K562 (cell line): Measurements from ENCODE around the gene C1orf87. TPM values are rescaled to one million over a fixed set of nuclear protein-coding genes. Genes with fewer than 3 reads are reported as not detected.
"Not testable (repeated sequence)": the region's sequence is repeated elsewhere in the genome, so short reads cannot be mapped to it uniquely, and the experiment has no call there.

ENCODE experiments used
- ATAC-seq: fragments of 200-7000 bp; cut with Tn5 transposase; 3 replicates; pipeline ENCODE4 v1.9.1; 2020; ENCODE audit warnings: moderate library complexity
- BruUV-seq: library from RNA; stranded (reverse); fragments of 400-500 nt; replicated peaks from 2 replicates; lab custom pipeline; 2021; lab: Mats Ljungman, UMichigan
- CTCF ChIA-PET: fragments of 300-600 bp; formaldehyde crosslinking; extraction: SDS; loops from one replicate; lab custom pipeline; 2021; ENCODE audit warnings: low intra/inter-chr PET ratio; lab: Yijun Ruan, JAX
- POLR2A ChIA-PET: fragments of 300-600, 350-650 bp; sonication (Branson Sonifier 250); formaldehyde crosslinking; extraction: SDS; loops from one replicate; lab custom pipeline; 2021; ENCODE audit warnings: antibody characterized with exemption, inconsistent platforms; lab: Yijun Ruan, JAX
- DNase-seq, 4 experiments: peaks; one replicate each; pipeline versions ENCODE4 v3.0.0 to v3.0.0-alpha.2; 2011 to 2018; ENCODE audit warnings: low spot score in 3 of 4, mixed read lengths in 3 of 4; ENCODE audit errors: extremely low read depth in 1 of 4
- FAIRE-seq: peaks from 2 replicates; lab custom pipeline; 2011; peaks lifted over from hg19 to GRCh38; lab: Jason Lieb, UNC
- H2AFZ ChIP-seq: 2 replicates; pipeline ENCODE4 v1.6.0; 2011; ENCODE audit warnings: low read depth, low read length, control low read depth, inconsistent platforms
- H3K27ac ChIP-seq: fragments of 200-600 bp; 3 replicates; pipeline ENCODE4 v1.8.0; 2011; ENCODE audit warnings: low read depth, mild to moderate bottlenecking, control low read depth, inconsistent platforms, low read length, moderate library complexity, mixed read lengths; ENCODE audit errors: extremely low read depth
- H3K27me3 ChIP-seq, 2 experiments: fragments of 300-600 bp in 1 of 2; 2 replicates in 1 of 2; 3 replicates in 1 of 2; pipeline versions ENCODE4 v1.6.0 to v1.8.0; 2011; ENCODE audit warnings: inconsistent platforms in 2 of 2, low read length in 2 of 2, mild to moderate bottlenecking in 1 of 2, mixed read lengths in 1 of 2, moderate library complexity in 1 of 2; ENCODE audit not compliant: control insufficient read depth in 2 of 2, insufficient read depth in 2 of 2
- H3K36me3 ChIP-seq: fragments of 300-600 bp; 3 replicates; pipeline ENCODE4 v1.8.0; 2011; ENCODE audit warnings: mild to moderate bottlenecking, low read length, inconsistent platforms; ENCODE audit not compliant: control insufficient read depth, insufficient read depth
- H3K4me1 ChIP-seq, 2 experiments: fragments of 200-600 bp in 1 of 2; replicated peaks in 1 of 2; 2 replicates in 1 of 2; 3 replicates in 1 of 2; pipeline versions ENCODE4 v1.5.1 to v1.8.0; 2011; ENCODE audit warnings: inconsistent platforms in 2 of 2, low read length in 2 of 2, mild to moderate bottlenecking in 1 of 2, mixed read lengths in 1 of 2, moderate library complexity in 1 of 2; ENCODE audit not compliant: control insufficient read depth in 2 of 2, insufficient read depth in 2 of 2
- H3K4me2 ChIP-seq: 2 replicates; pipeline ENCODE4 v1.6.1; 2011; ENCODE audit warnings: low read length, control low read depth, inconsistent platforms, mixed read lengths; ENCODE audit not compliant: insufficient read depth
- H3K4me3 ChIP-seq: fragments of 200-600 bp; sonication (generic), shearing (Covaris generic); 2 replicates; pipeline ENCODE4 v1.5.1; 2016; ENCODE audit warnings: control low read depth, inconsistent platforms
- H3K79me2 ChIP-seq: fragments of 200-600 bp; 3 replicates; pipeline ENCODE4 v1.8.0; 2011; ENCODE audit warnings: low read length, inconsistent platforms; ENCODE audit not compliant: control insufficient read depth, insufficient read depth
- H3K9ac ChIP-seq, 2 experiments: 2 replicates each; pipeline versions ENCODE4 v1.6.0 to v1.6.1; 2011; ENCODE audit warnings: low read depth in 2 of 2, low read length in 2 of 2, control low read depth in 1 of 2, inconsistent platforms in 1 of 2, mild to moderate bottlenecking in 1 of 2, mixed read lengths in 1 of 2; ENCODE audit not compliant: insufficient read depth in 1 of 2
- H3K9me1 ChIP-seq: one replicate; pipeline ENCODE4 v1.6.0; 2011; ENCODE audit warnings: inconsistent platforms, mild to moderate bottlenecking, low read length, moderate library complexity; ENCODE audit not compliant: control insufficient read depth, insufficient read depth
- H3K9me3 ChIP-seq: replicated peaks from 2 replicates; pipeline ENCODE4 v1.5.1; 2011; ENCODE audit warnings: low read depth, low read length, inconsistent platforms; ENCODE audit not compliant: control insufficient read depth, insufficient read depth
- H4K20me1 ChIP-seq: replicated peaks from 2 replicates; pipeline ENCODE4 v1.6.1; 2011; ENCODE audit warnings: low read length, inconsistent platforms, mixed read lengths; ENCODE audit not compliant: control insufficient read depth, insufficient read depth
- HLTF ChIP-seq: fragments of 450-650 bp; IDR thresholded peaks from 2 replicates; pipeline ENCODE4 v1.6.1; 2016
- KLF16 ChIP-seq: IDR thresholded peaks from 2 replicates; pipeline ENCODE4 v1.6.1; 2016; ENCODE audit warnings: antibody characterized with exemption
- TAF7 ChIP-seq: fragments of 450-650 bp; IDR thresholded peaks from 2 replicates; pipeline ENCODE4 v1.6.1; 2016; ENCODE audit warnings: missing genetic modification characterization, missing compliant biosample characterization
- USF1 ChIP-seq: sonication (generic); formaldehyde crosslinking; IDR thresholded peaks from 2 replicates; pipeline ENCODE4 v1.9.0; 2022; ENCODE audit warnings: mild to moderate bottlenecking, missing genetic modification reagents
- XRCC5 ChIP-seq: fragments of 200-400 bp; formaldehyde crosslinking; IDR thresholded peaks from 2 replicates; pipeline ENCODE4 v1.6.1; 2017; ENCODE audit warnings: low read depth, mild to moderate bottlenecking, low read length
- ZKSCAN3 ChIP-seq: fragments of 250-450 bp; sonication (Bioruptor Pico); IDR thresholded peaks from 2 replicates; pipeline ENCODE4 v1.4.0; 2020
- ZNF175 ChIP-seq: fragments of 200-800 bp; sonication (Bioruptor generic); IDR thresholded peaks from 2 replicates; pipeline ENCODE4 v1.6.1; 2016; ENCODE audit warnings: low read depth, mild to moderate bottlenecking, missing genetic modification characterization, missing compliant biosample characterization
- ZNF224 ChIP-seq: sonication (generic); formaldehyde crosslinking; IDR thresholded peaks from 2 replicates; pipeline ENCODE4 v1.8.0; 2022; ENCODE audit warnings: mild to moderate bottlenecking, missing genetic modification reagents
- WGBS: fragments of 100-300 bp; shearing (Covaris generic); methylation state at CpG from one replicate; pipeline ENCODE4 v1.1.6; 2016; ENCODE audit warnings: low coverage, mixed read lengths; ENCODE audit not compliant: insufficient coverage; ENCODE audit errors: missing lambda C conversion rate; 5-methylcytosine and 5-hydroxymethylcytosine counted together
- in situ Hi-C: fragments of 300-500 bp; cut with MboI; formaldehyde crosslinking; loops from 4 replicates; pipeline ENCODE4 v1.15.0; 2018; ENCODE audit warnings: inconsistent platforms, mixed read lengths
- intact Hi-C: fragments of 100-400 bp; cut with micrococcal nuclease; formaldehyde crosslinking; loops from 2 replicates; pipeline ENCODE4 v1.14.2; 2022
- polyA plus RNA-seq, 8 experiments: library from polyadenylated mRNA; depleted of rRNA in 4 of 8; stranded (reverse) in 5 of 8; unstranded in 3 of 8; fragments of >200 nt; fragmentation: Nextera tagmentation in 2 of 8; fragmentation: Illumina TruSeq in 1 of 8; extraction: Ambion mirVana in 2 of 8; extraction: Trizol in 1 of 8; gene quantifications; 2 replicates each; pipeline versions ENCODE4 v1.2.1 to v1.2.3, GENCODE V29; 2011 to 2014; ENCODE audit warnings: inconsistent platforms in 1 of 8, missing spikeins in 1 of 8
- total RNA-seq, 7 experiments: library from RNA; depleted of rRNA in 6 of 7; stranded (reverse); fragments of >200 nt in 6 of 7; fragmentation: Illumina TruSeq in 2 of 7; extraction: Trizol in 2 of 7; gene quantifications; 2 replicates each; pipeline versions ENCODE4 v1.2.1 to v1.2.3, GENCODE V29; 2011 to 2021; ENCODE audit warnings: low replicate concordance in 1 of 7

The C1orf87 gene
- total and polyA plus RNA-seq, 9 of the 15 experiments (the other 6 are each of a cell fraction or from before 2014, with no cell fraction given) = not detected

DNA sequence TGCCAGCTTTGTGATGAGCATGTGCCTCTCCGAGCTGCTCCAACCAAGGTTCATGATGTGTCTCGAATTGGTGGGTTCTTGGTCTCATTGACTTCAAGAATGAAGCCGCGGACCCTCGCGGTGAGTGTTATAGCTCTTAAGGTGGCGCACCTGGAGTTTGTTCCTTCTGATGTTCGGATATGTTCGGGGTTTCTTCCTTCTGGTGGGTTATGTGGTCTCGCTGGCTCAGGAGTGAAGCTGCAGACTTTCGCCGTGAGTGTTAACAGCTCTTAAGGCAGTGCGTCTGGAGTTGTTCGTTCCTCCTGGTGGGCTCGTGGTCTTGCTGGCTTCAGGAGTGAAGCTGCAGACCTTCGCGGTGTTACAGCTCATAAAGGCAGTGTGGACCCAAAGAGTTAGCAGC lies 104.8 kb downstream of the C1orf87 start:
- in situ Hi-C loops, POLR2A ChIA-PET, intact Hi-C loops, H2AFZ ChIP-seq, ATAC-seq, CTCF ChIA-PET, H3K36me3 ChIP-seq, H3K9me3 ChIP-seq, H3K79me2 ChIP-seq, DNase-seq, H3K9me1 ChIP-seq, H4K20me1 ChIP-seq, H3K4me2 ChIP-seq, BruUV-seq, H3K9ac ChIP-seq, H3K4me3 ChIP-seq, FAIRE-seq, H3K27ac ChIP-seq: not testable (repeated sequence)
- Histone ChIP-seq H3K4me1 (peaks cover 3 to 11% of the 10 kb centered on the region in 2 experiments; a peak in 3 of 5 replicates), H3K27me3 (peaks cover 7 to 10% of the 10 kb centered on the region in 2 experiments; a peak in 2 of 5 replicates)
- WGBS = 35% methylated on average over 10 of the region's 17 CpGs

DNA sequence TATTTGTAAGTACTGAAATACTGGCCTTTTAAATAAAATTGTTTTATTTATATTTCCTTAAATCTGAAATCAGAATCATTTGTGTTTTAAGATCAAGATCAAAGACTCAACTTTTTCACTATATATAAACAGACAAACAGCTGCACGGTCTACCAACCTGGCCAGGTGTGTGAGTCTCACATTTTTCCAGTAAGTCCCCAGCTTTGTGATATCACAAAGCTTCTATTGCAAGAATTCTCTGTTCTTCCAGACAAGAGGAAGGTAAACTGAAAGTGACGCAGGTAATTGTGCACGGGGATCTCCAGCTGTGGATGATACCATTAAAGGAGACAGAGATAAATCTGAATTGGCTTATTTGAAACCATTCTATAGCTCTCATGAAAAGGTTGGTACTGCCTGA lies 105.8 kb downstream of the C1orf87 start:
- Histone ChIP-seq H3K36me3 (no peaks in the 10 kb centered on the region), H4K20me1 (no peaks in the 10 kb centered on the region), H3K9me1 (no peaks in the 10 kb centered on the region), H3K27ac (no peak overlapping the region), H3K4me2 (no peak overlapping the region), H3K9ac (no peak overlapping the region), H3K9me3 (no peaks in the 10 kb centered on the region), H3K27me3 (peaks cover 7 to 8% of the 10 kb centered on the region in 2 experiments; a peak in 2 of 5 replicates), H3K4me3 (no peak overlapping the region), H2AFZ (no peak overlapping the region), H3K4me1 (peaks cover 3 to 11% of the 10 kb centered on the region in 2 experiments; a peak in 3 of 5 replicates), H3K79me2 (no peaks in the 10 kb centered on the region)
- DNase-seq (no peak), ATAC-seq (no peak), FAIRE-seq (no peak)
- WGBS = 0% methylated on average over 3 of the region's 3 CpGs
- in situ Hi-C loops (no loop called here), intact Hi-C loops (no loop called here)
- ChIA-PET CTCF (interaction anchor here (1.0 kb wide), 1 partner anchor 89 kb away, joined by 4 read pairs; no protein-coding TSS in a partner anchor), POLR2A (no interaction called here)
- TF ChIP-seq ZNF224 (CRISPR knock-in tag) = no peak
- no peak for TF ChIP-seq ZKSCAN3 (CRISPR knock-in tag)
- no peak for TF ChIP-seq HLTF
- TF ChIP-seq ZNF175 (CRISPR knock-in tag) = no peak
- TF ChIP-seq USF1 (CRISPR knock-in tag) = no peak
- TF ChIP-seq XRCC5 = no peak
- no peak for TF ChIP-seq TAF7
- no peak for TF ChIP-seq KLF16
- BruUV-seq = no TSS peak
